K562 (cell line): ENCODE measurements around the gene AEN.

Experiments
- CTCF ChIP-seq, 3 experiments: IDR thresholded peaks in 2 of 3; conservative IDR thresholded peaks in 1 of 3; 2 replicates each; pipeline ENCODE4 v1.5.1; 2011 to 2012; ENCODE audit warnings: low read length in 3 of 3, mild to moderate bottlenecking in 3 of 3, control low read depth in 2 of 3, improper control_type of control experiment in 1 of 3, inconsistent platforms in 1 of 3, low read depth in 1 of 3, mixed read lengths in 1 of 3, moderate library complexity in 1 of 3; ENCODE audit not compliant: insufficient read depth in 2 of 3
- DNMT1 ChIP-seq: fragments of 450-650 bp; IDR thresholded peaks from 2 replicates; pipeline ENCODE4 v1.6.1; 2016; ENCODE audit warnings: antibody characterized with exemption, mild to moderate bottlenecking
- EGR1 ChIP-seq: fragments of 450-650 bp; conservative IDR thresholded peaks from 2 replicates; pipeline ENCODE4 v1.6.1; 2017; ENCODE audit warnings: mild to moderate bottlenecking
- EZH2 ChIP-seq: IDR thresholded peaks from 2 replicates; pipeline ENCODE4 v1.6.1; 2012; ENCODE audit warnings: low read depth, mild to moderate bottlenecking, inconsistent platforms, low read length, borderline replicate concordance
- HDAC8 ChIP-seq: fragments of 450-650 bp; IDR thresholded peaks from 2 replicates; pipeline ENCODE4 v1.6.1; 2016; ENCODE audit warnings: mild to moderate bottlenecking, missing genetic modification characterization, moderate library complexity, missing compliant biosample characterization
- JUN ChIP-seq, 2 experiments: sonication (generic) in 1 of 2; formaldehyde crosslinking in 1 of 2; IDR thresholded peaks; 2 replicates each; pipeline versions ENCODE4 v1.6.1 to v1.8.0; 2012 to 2022; ENCODE audit warnings: borderline replicate concordance in 2 of 2, mild to moderate bottlenecking in 2 of 2, improper control_type of control experiment in 1 of 2, low read depth in 1 of 2, low read length in 1 of 2, missing genetic modification reagents in 1 of 2
- REST ChIP-seq, 2 experiments: fragments of 450-650 bp; formaldehyde crosslinking in 1 of 2; IDR thresholded peaks; 2 replicates each; pipeline versions ENCODE4 v1.4.0 to v1.6.1; 2014 to 2020; ENCODE audit warnings: mild to moderate bottlenecking in 2 of 2, borderline replicate concordance in 1 of 2, low read depth in 1 of 2
- STAT6 ChIP-seq: sonication (generic); formaldehyde crosslinking; IDR thresholded peaks from 2 replicates; pipeline ENCODE4 v1.8.1; 2023; ENCODE audit warnings: mild to moderate bottlenecking, missing genetic modification reagents
- TAF1 ChIP-seq: IDR thresholded peaks from 2 replicates; pipeline ENCODE4 v1.6.1; 2011; ENCODE audit warnings: mild to moderate bottlenecking, low read length, moderate library complexity; ENCODE audit not compliant: insufficient read depth, control insufficient read depth, severe bottlenecking; ENCODE audit errors: extremely low read depth
- ZBTB49 ChIP-seq: sonication (generic); formaldehyde crosslinking; IDR thresholded peaks from 2 replicates; pipeline ENCODE4 v1.8.0; 2022; ENCODE audit warnings: missing genetic modification reagents, mild to moderate bottlenecking, borderline replicate concordance
- ZNF23 ChIP-seq: fragments of 250-450 bp; sonication (Bioruptor Pico); IDR thresholded peaks from 2 replicates; pipeline ENCODE4 v1.4.0; 2020; ENCODE audit warnings: mild to moderate bottlenecking
- ZNF655 ChIP-seq: fragments of 250-450 bp; sonication (Bioruptor Pico); IDR thresholded peaks from 2 replicates; pipeline ENCODE4 v1.5.0; 2021

GRCh38 chr15:88636050-88636449 lies 14.9 kb downstream of the AEN start:
- TF ChIP-seq ZBTB49 (CRISPR knock-in tag) (no peak), CTCF (IDR thresholded peaks at IDR 0.05 in 2 of 3, conservative IDR thresholded peaks at IDR 0.05 in 1 of 3; ENCODE audit: insufficient read depth in 2 of 3, low read depth in 1 of 3, low read length in 3 of 3) (no peak), STAT6 (CRISPR knock-in tag) (no peak), TAF1 (no peak), EGR1 (no peak), HDAC8 (no peak), EZH2 (no peak), ZNF23 (CRISPR knock-in tag) (no peak), DNMT1 (no peak), JUN (IDR thresholded peaks at IDR 0.05; ENCODE audit: borderline replicate concordance, low read depth, low read length) (no peak), JUN (CRISPR knock-in tag; IDR thresholded peaks at IDR 0.05; ENCODE audit: borderline replicate concordance) (no peak), REST (IDR thresholded peaks at IDR 0.05; ENCODE audit: borderline replicate concordance) (no peak), REST (CRISPR knock-in tag; IDR thresholded peaks at IDR 0.05; ENCODE audit: low read depth) (no peak), ZNF655 (CRISPR knock-in tag) (no peak)
